NCI-H524 (cell line): ENCODE results near the gene WDR54.
"Not testable (repeated sequence)": the region's sequence is repeated elsewhere in the genome, so short reads cannot be mapped to it uniquely, and the experiment has no call there.

Experiments
- DNase-seq, 2 experiments: peaks; one replicate each; lab custom pipeline; 2025; lab: John Stamatoyannopoulos, UW

WDR54 gene

DNA sequence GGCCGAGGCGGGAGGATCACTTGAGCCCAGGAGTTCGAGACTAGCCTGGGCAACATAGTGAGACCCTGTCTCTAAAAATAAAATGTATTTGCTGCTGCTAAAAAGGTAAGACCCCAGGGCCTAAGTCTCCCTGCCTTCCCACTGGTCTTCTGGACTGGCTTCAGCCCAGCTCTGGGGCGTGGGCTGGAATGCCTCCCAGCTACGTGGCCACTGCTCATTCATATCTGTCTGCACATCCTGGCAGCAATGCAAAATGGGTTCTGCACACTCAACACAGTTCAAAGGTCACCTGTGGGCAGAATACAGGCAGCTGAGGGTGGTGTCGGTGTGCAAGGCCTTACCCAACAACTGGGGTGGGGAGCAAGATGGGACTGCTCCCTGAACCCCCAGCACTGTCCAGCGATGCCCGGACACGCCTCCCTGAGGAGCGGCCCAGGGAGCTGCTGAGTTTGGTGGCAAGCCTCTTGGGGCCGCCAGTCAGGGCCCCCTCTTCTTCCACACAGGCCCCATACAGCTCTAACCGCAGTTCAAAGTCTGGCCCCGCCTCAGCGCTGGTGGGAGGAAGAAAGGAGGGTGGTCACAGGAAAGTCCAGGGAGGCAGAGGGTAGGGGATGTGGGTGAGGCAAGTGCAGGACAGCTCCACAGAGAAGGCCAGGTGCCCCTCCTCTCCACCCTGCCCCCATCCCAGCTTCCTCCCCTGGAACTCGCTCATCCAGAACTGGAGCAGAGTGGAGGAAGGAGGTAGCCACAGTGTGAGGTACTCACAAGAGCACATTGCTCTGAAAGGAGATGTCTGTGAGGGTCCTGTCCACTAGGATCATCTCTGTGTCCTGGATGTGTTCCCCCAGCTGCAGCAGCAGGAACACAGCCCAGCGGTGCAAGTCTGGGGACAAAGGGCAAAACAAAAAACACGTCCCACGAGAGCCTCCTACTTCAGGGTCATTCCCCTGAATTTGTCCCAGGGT lies 8.2 kb downstream of the WDR54 start:
- no peak for DNase-seq

GRCh38 chr2:74430502-74430901 lies 9.0 kb downstream of the WDR54 start:
- no peak for DNase-seq

- no peak for DNase-seq
Measured at GRCh38 chr2:74436111-74436805, 14.7 kb downstream of the WDR54 start.

GRCh38 chr2:74436848-74437695 lies 15.5 kb downstream of the WDR54 start:
- no peak for DNase-seq

DNA sequence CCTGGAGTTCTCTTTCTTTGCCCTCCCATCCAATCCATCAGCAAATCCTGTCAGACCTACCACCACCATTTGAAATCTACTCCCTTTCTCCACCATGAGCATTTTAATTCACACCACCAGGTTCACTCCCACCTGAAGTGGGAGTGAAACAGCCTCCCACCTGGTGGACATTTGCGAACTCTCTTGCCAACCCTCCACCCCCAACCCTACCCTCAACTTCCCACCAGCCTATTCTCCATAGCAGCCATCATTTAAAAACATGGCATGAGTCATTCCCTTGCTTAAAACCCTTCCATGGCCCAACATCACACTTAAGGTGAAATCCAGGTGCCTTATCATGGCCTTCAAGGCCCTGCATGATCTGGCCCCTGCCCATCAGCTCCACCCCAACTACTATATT lies 16.7 kb downstream of the WDR54 start:
- no peak for DNase-seq

GRCh38 chr2:74439373-74439772 lies 17.8 kb downstream of the WDR54 start:
- DNase-seq = peak; percentile 88 to 93

DNA sequence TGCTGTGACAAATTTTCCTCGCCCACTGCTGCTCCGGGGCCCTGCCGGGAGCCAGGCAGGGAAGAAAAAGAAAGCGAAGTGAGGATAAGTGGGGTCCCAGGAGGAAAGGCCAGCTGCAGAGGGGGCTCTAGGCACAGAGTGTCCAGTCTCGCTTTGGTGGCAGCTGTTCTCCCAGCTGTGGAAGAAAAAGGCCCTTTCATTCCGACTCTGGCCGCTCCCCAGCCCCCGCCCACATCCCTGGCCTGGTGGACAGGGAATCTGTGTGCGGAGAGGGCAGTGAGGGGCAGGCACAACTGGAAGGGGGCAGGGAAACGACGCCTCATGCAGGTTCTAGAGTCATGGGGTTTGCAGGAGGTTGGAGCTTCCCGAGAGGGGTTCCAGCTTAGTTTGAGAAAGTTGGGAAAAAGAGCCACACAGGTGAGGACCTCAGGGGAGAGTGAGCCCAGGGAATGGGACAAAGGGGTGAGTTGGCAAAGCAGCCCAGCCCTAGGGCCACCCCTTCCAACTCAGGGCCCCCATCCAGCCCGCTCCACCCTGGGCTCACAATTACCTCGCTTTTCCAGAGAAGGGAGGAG lies 18.4 kb downstream of the WDR54 start:
- peak in 1 of 2 experiments; percentile 57 for DNase-seq

GRCh38 chr2:74440378-74441169 lies 19.0 kb downstream of the WDR54 start:
- DNase-seq = peak; percentile 75 to 84

DNA sequence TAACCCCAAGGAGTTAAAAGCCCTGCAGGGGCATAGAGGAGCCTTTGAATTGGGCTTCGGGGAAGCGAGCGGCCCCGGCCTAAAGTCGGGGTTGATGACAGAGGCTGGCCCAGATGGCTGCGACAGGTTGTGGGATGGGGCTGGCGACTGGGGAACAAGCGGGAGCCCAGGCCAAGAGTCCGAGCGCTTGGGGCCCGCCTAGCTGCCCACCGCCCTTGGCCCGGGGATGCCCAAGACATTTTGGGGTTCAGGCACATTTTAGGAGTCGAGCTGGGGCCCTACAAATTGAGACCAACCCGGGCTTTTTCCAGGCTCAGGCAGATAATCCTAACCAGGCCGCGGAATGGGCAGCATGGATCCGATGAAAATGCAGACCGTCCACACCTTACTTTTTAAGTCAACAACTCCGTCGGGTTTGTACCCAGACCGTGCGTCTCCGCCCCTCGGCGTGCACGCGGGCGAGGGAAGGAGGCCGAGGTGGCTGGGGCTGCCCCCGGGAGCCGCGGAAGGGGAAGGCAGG lies 19.7 kb downstream of the WDR54 start:
- peak in 1 of 2 experiments; percentile 57 for DNase-seq

DNA sequence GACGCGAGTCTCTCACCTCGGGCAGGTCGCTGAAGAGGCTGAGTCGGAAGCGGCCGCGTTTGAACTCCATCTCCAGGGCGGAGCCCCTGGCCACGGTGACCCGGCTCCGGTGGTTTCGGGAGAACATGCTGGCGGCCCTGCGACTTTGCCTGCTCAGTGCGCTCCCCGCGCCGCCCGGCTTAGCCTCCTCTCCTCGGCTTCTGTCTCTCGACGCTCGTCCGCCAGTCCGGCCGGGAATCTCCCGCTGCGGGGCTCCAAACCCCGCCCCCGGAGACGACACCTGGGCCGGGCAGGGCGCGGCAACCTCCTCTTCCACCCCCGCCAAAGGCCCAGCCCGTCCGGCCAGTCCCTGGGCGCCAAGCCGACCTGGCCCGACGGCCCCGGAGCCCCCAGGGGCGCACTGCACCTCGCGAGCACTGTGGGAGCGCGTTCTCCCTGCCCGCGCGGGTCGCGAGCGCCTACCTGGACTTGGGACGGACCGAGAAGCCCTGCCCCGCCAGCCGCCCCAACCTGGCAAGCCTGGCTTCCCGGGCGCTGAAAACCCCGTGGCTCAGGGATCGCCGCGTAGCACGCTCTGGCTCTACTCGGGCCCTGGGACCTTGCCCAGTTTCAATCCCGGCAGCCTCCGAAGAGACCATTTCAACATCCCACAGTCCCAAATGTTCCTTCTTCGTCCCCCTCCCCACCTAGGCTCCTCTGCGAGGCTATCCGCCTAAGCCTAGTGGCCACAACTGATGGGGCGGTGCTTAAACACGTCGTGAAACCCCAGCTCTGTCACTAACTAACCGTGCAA lies 20.4 kb downstream of the WDR54 start, which contains the start of gene RTKN:
Gene RTKN (minus strand): TSS at position 248 of the 793 bp plus-strand sequence. CDS start 121 bp downstream, at position 127.
- peak in 1 of 2 experiments; percentile 45 for DNase-seq

DNA sequence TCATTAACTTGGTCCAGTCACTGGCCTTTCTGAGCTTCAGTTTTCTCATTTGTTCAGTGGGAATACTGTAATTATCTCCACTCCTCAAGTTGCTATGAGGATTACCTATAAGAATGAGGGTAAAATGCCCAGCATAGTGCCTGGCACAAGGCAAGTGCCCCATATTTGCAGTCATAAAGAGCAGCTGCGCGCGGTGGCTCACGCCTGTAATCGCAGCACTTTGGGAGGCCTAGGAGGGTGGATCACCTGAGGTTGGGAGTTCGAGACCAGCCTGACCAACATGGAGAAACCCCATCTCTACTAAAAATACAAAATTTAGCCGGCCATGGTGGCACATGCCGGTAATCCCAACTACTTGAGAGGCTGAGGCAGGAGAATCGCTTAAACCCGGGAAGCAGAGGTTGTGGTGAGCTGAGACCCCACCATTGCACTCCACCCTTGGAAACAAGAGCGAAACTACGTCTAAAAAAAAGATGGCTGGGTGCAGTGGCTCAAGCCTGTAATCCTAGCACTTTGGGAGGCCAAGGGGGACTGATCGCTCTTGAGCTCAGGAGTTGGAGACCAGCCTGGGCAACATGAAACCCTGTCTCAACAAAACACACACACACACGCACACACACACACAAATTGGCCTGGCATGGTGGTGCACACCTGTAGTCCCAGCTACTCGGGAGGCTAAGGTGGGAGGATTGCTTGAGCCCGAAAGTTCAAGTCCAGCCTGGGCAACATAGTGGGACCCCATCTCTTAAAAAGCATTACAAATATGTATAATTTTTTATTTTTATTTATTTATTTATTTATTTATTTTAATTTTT lies 21.2 kb downstream of the WDR54 start:
- DNase-seq = not testable (repeated sequence)

DNA sequence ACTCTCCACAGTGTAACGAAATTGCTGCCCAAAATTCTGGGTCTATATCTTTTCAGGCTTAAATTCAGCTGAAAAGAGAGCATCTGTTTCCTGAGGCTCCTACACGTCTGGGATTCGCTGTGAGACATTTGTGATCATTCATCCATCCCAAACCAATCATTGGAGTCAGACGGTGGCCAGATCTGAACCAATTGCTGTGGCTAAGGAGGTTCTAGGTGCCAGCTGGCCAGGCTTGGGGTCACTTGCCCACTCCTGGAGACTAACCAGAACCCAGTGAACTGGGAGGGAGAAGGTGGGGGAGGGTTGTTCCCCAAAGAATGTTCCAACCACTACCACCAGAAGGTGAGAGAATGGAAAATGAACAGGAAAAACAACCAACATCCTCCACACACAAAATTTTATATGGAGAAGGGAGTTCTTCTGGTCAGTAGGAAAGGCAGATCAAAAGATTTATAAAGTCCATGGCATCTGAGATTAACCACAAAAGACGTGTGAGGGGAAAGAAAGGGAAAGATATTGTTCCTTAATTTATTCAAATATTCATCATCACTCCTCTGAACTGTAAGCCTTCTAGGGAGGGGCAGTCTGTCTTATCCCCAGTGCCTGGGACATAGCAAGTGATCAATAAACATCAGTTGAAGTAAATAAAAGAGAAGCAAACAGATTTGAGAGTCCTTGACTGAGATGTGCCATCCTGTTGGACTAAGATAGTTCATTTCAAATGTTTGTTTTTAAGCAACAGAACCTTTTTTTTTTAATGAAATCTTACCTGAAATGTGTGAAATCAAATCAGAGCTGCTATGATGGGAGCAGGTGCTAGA lies 23.2 kb downstream of the WDR54 start:
- no peak for DNase-seq

DNA sequence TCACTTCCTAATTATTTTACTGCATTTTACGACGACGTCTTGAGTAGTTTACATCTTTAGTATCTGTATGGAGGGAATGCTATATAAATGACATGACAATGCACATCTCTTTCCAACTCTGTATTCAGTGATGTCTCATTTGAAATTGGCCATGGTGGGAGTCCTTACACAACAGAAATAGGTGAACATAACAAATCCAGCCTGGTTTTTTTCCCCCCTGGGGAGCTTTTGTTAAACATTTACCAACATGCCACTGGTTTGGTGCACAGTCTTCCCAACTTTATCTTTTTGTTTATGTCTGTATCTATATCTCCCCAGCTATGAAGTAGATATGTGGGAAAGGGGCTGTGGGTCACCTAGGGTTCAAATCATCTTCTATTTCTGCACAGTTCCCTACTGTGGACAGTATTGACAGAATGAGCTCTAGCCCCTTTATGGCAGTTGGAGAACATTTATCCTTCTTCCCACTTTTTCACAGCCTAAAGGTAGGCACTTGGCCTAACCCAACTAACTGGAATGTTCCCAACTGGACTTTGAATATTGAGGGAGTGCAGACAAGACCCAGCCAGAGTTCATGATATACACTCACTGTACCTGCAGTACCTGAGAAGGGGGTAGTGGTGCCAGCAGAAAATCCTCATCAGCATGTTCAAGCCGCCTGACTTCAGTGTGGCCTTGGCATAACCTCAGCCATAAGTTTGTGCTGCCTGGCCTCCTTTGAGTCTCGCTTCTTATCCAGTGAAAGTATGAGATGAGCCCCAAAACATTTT lies 25.9 kb downstream of the WDR54 start:
- no peak for DNase-seq

DNA sequence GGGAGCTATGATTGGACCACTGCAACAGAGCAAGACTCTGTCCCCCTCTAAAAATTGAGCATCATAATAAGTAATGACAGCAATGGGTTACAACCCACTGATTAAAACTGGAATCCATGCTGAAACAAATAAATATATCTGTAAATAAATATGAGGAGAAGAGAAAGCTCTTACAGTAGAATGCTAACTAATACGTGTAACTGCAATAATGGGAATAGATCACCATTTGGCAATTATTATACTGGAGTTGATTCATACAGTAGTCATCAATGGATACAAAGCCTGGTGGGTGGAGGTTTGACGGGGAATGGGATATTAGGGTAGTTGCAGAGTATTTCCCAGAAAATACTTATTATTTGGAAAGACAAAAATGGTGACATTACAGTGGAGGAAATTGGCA lies 27.2 kb downstream of the WDR54 start:
- DNase-seq = no peak

DNA sequence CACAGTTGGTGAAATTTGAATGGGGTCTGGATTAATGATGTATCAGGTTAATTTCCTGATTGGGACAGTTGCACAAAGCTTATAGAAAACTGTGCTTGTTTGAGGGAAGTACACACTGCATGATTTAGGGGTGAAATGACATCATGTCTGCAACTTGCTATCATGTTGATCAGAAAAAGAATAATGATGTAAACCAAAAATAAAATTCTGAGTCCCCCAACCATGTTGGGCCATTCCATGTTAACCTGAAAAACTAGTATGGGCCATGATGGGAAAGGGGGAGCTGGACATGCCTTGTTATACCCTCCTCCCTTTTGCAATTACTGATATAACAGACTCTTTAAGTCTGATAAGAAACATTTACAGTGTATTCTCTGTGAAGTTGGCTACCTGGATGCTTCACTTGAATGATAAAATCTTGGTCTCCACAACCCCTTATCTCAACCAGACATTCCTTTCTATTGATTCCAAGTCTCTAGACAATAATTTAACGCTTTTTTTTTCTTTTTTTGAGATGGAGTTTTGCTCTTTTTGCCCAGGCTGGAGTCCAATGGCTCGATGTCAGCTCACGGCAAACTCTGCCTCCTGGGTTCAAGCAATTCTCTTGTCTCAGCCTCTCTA lies 29.1 kb downstream of the WDR54 start:
- DNase-seq = no peak

GRCh38 chr2:74454654-74455511 lies 33.4 kb downstream of the WDR54 start, which contains the start of gene INO80B:
INO80B (plus strand) TSS chr2:74455087; CDS start chr2:74455117, 30 bp downstream.
- peak; percentile 93 to 97 for DNase-seq
